Testis (tissue), 2 donors: ENCODE data around the gene UCK2.

Experiments used
- POLR2A ChIP-seq: fragments of 450-650 bp; IDR thresholded peaks from one replicate; pipeline ENCODE4 v1.6.1; 2017; ENCODE audit warnings: antibody characterized with exemption, mild to moderate bottlenecking, moderate library complexity
- TF ChIP-seq, protein P1 (sequence below), 3 experiments: fragments of 450-650 bp in 2 of 3; fragments of 200-600 bp in 1 of 3; sonication (generic) in 1 of 3; IDR thresholded peaks; one replicate each; pipeline ENCODE4 v1.5.1; 2016 to 2019; ENCODE audit warnings: antibody characterized with exemption in 3 of 3, mild to moderate bottlenecking in 2 of 3, moderate library complexity in 1 of 3

- TF ChIP-seq, protein P1, sequence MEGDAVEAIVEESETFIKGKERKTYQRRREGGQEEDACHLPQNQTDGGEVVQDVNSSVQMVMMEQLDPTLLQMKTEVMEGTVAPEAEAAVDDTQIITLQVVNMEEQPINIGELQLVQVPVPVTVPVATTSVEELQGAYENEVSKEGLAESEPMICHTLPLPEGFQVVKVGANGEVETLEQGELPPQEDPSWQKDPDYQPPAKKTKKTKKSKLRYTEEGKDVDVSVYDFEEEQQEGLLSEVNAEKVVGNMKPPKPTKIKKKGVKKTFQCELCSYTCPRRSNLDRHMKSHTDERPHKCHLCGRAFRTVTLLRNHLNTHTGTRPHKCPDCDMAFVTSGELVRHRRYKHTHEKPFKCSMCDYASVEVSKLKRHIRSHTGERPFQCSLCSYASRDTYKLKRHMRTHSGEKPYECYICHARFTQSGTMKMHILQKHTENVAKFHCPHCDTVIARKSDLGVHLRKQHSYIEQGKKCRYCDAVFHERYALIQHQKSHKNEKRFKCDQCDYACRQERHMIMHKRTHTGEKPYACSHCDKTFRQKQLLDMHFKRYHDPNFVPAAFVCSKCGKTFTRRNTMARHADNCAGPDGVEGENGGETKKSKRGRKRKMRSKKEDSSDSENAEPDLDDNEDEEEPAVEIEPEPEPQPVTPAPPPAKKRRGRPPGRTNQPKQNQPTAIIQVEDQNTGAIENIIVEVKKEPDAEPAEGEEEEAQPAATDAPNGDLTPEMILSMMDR (IDR thresholded peaks at IDR 0.05), result no peak
- no peak for TF ChIP-seq POLR2A
These were observed 33.5 kb upstream of the UCK2 start for GRCh38 chr1:165793951-165794350.
